NT2/D1 (cell line): ENCODE data around the gene PARP3.

Experiments
- SUZ12 ChIP-seq: IDR thresholded peaks from 2 replicates; pipeline ENCODE4 v1.6.1; 2011; ENCODE audit not compliant: insufficient read length, insufficient read depth; ENCODE audit errors: extremely low read depth
- YY1 ChIP-seq: IDR thresholded peaks from 2 replicates; pipeline ENCODE4 v1.6.1; 2011; ENCODE audit not compliant: insufficient read length, insufficient read depth
- ZNF274 ChIP-seq: IDR thresholded peaks from 2 replicates; pipeline ENCODE4 v1.6.1; 2011; ENCODE audit warnings: mild to moderate bottlenecking, low read depth, low read length

GRCh38 chr3:51997935-51998596 is 55.9 kb downstream of the PARP3 start:
- TF ChIP-seq ZNF274 (no peak), YY1 (no peak), SUZ12 (no peak)
